Psoas muscle (tissue), 8 donors: ENCODE data around the gene NAPA. TPM values are rescaled to one million over a fixed set of nuclear protein-coding genes. Genes with fewer than 3 reads are reported as not detected.

ENCODE experiments used
- ATAC-seq, 4 donors: fragments of 200-7000 bp; cut with Tn5 transposase; one replicate each; pipeline ENCODE4 v1.9.1; 2020; ENCODE audit warnings: moderate library complexity in 3 of 4, mild to moderate bottlenecking in 2 of 4
- DNase-seq, 2 donors: peaks; one replicate each; pipeline ENCODE4 v3.0.0-alpha.2; 2020
- H3K27ac ChIP-seq: fragments of 200-600 bp; one replicate; pipeline ENCODE4 v1.8.0; 2022
- H3K27me3 ChIP-seq, 3 donors: fragments of 200-600 bp in 1 of 3; one replicate each; pipeline versions ENCODE4 v1.6.1 to v1.8.0; 2013 to 2022; ENCODE audit warnings: low read length in 2 of 3, mild to moderate bottlenecking in 2 of 3, moderate library complexity in 1 of 3; ENCODE audit not compliant: insufficient read depth in 3 of 3
- H3K36me3 ChIP-seq, 2 donors: fragments of 200-600 bp in 1 of 2; one replicate each; pipeline versions ENCODE4 v1.6.1 to v1.8.0; 2013 to 2022; ENCODE audit warnings: low read depth in 1 of 2, mild to moderate bottlenecking in 1 of 2, moderate library complexity in 1 of 2; ENCODE audit not compliant: insufficient read depth in 1 of 2
- H3K4me1 ChIP-seq: fragments of 200-600 bp; one replicate; pipeline ENCODE4 v1.8.0; 2022
- H3K4me3 ChIP-seq: fragments of 200-600 bp; one replicate; pipeline ENCODE4 v1.8.0; 2022; ENCODE audit warnings: mild to moderate bottlenecking
- H3K9me3 ChIP-seq: fragments of 200-600 bp; one replicate; pipeline ENCODE4 v1.8.0; 2022
- WGBS, 3 donors: extraction: QIAGEN DNeasy Blood & Tissue Kit; methylation state at CpG; one replicate each; pipeline versions ENCODE4 v1.1.6 to v1.1.7; 2013; 5-methylcytosine and 5-hydroxymethylcytosine counted together
- intact Hi-C, 2 donors: fragments of 100-400 bp; cut with DNase I; formaldehyde crosslinking; loops; one replicate each; pipeline versions ENCODE4 v1.11.0 to v1.14.2; 2022
- polyA plus RNA-seq, 3 donors: library from polyadenylated mRNA; stranded (reverse); fragments of 200-250 nt; gene quantifications; one replicate each; pipeline ENCODE4 v1.2.3, GENCODE V29; 2013
- total RNA-seq, 4 donors: library from RNA; stranded (reverse); fragmentation: NEBNext Ultra II Directional in 2 of 4; extraction: Animal tissue kit (Norgen Biotek cat#: 25700) in 2 of 4; gene quantifications; one replicate each; pipeline versions ENCODE4 v1.2.1 to v1.2.4, GENCODE V29; 2021 to 2023
- TF ChIP-seq, protein P1 (sequence below): fragments of 200-600 bp; IDR thresholded peaks from one replicate; pipeline ENCODE4 v1.8.0; 2022; ENCODE audit warnings: antibody characterized with exemption
- donor health status: healthy with polysubstance abuse.
- donor health status: DM: no; HTN: no; CAD: no; lungs with moderate emphysema.
- donor health status: Bipolar disorder and iron deficiency.
- donor health status: healthy.
- donor health status: DM: yes; HTN: yes; CAD: no.
- donor health status: DM: no; HTN: no; CAD: no.
- donor health status: DM: no; HTN: no; CAD: no.
- donor health status: DM: yes; HTN: yes; CAD: no.

NAPA gene
- total and polyA plus RNA-seq, 7 donors = 103 to 182 (median 124) TPM

DNA sequence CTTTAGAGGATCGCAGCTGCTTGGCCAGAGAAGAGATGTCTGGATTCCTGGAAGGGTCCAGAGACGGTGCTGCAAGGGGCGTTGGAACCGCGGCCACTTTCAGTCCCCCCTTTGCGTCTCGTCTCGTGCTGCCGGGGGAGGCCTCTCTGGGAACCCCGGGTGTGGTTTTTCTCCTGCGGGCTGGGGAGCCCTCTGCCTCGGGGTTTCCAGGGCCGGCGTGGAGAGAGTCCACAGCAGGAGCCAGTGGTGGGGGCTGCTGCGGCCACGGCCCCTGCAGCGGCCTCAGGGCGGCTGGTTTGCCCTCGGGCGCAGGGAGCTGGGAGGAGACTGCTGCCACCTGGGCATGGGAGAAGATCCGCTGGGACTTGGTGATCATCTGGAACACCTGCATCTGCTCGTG is 29.6 kb upstream of the NAPA start:
- intact Hi-C loops = no loop called here
- DNase-seq = no peak

DNA sequence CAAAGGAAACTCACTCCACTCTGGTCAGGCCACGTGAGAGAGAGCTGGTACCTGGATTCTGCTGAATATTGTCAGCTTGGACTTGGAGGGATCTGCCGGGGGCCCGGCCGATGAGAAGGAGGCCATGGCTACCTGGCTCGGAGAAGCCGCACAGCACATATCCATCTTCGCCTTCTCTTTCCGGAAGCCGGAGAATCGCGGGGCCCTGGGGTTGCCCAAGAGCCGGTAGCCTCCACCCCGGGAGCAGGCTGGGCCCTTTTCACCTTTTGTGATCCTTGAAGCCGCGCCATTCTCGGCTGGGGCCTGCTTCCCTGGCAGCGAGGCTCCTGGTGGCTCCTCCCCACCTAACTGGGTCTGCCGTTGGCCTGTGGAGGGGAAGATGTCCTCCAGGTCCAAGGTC is 29.2 kb upstream of the NAPA start:
- Histone ChIP-seq H3K27me3 (peaks cover 0 to 35% (median 16%) of the 10 kb centered on the region in 3 donors), H3K9me3 (no peaks in the 10 kb centered on the region), H3K4me1 (no peaks in the 10 kb centered on the region), H3K27ac (no peak overlapping the region), H3K4me3 (no peak overlapping the region), H3K36me3 (no peaks in the 10 kb centered on the region)
- no peak for ATAC-seq
- WGBS, 3 donors = 85 to 88% (median 86%) methylated on average over 17 to 18 of the region's 18 CpGs
- TF ChIP-seq, protein P1, sequence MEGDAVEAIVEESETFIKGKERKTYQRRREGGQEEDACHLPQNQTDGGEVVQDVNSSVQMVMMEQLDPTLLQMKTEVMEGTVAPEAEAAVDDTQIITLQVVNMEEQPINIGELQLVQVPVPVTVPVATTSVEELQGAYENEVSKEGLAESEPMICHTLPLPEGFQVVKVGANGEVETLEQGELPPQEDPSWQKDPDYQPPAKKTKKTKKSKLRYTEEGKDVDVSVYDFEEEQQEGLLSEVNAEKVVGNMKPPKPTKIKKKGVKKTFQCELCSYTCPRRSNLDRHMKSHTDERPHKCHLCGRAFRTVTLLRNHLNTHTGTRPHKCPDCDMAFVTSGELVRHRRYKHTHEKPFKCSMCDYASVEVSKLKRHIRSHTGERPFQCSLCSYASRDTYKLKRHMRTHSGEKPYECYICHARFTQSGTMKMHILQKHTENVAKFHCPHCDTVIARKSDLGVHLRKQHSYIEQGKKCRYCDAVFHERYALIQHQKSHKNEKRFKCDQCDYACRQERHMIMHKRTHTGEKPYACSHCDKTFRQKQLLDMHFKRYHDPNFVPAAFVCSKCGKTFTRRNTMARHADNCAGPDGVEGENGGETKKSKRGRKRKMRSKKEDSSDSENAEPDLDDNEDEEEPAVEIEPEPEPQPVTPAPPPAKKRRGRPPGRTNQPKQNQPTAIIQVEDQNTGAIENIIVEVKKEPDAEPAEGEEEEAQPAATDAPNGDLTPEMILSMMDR = no peak
- DNase-seq = no peak
- intact Hi-C loops = no loop called here

More for the DNA sequence above, 29.6 kb upstream of the NAPA start:
- ATAC-seq = no peak
- Histone ChIP-seq H3K27ac (no peak overlapping the region), H3K4me3 (no peak overlapping the region), H3K4me1 (no peaks in the 10 kb centered on the region), H3K36me3 (no peaks in the 10 kb centered on the region), H3K27me3 (peaks cover 0 to 35% (median 16%) of the 10 kb centered on the region in 3 donors), H3K9me3 (no peaks in the 10 kb centered on the region)
- TF ChIP-seq, protein P1 = no peak
- 79 to 84% (median 82%) methylated on average over 18 to 22 of the region's 22 CpGs for WGBS, 3 donors

DNA sequence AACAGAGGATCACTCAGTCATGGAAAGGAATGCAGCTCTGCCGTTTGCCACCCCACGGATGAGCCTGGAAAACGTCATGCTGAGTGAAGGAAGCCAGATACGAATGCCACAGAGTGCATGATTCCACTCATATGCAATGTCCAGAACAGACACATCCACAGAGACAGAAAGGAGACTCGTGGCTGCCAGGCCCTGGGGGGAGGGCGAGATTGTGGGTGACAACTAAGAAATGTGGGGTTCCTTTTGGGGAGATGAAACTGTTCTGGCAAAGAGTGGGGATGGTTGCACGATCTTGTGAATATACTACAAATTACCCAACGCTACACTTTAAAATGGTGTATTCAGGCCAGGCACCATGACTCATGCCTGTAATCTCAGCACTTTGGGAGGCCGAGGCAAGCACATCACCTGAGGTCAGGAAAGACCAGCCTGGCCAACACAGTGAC is 27.2 kb upstream of the NAPA start:
- Histone ChIP-seq H3K27ac (no peak overlapping the region), H3K9me3 (no peaks in the 10 kb centered on the region), H3K36me3 (no peaks in the 10 kb centered on the region), H3K4me1 (no peaks in the 10 kb centered on the region), H3K27me3 (peaks cover 0 to 29% (median 16%) of the 10 kb centered on the region in 3 donors), H3K4me3 (no peak overlapping the region)
- intact Hi-C loops = no loop called here
- TF ChIP-seq, protein P1 = no peak
- WGBS, 3 donors = 60 to 75% (median 70%) methylated on average over 9 of the region's 9 CpGs
- no peak for ATAC-seq
- no peak for DNase-seq

DNA sequence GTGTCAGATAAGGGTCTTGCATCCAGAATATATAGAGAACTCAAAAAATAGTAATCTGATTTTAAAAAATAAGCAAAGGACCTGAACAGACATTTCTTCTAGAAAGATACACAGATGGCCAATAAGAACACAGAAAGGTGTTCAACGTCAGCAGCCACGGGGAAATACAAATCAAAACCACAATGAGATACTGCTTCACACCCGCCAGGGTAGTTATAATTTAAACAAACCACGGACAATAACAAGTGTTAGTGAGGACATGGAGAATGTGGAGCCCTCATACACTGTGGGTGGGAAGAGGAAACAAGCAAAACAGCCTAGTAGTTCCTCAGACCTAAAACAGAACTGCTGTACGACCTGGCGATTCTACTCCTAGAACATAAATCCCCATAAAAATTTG is 26.7 kb upstream of the NAPA start:
- ATAC-seq = no peak

More for the DNA sequence above, 26.7 kb upstream of the NAPA start:
- Histone ChIP-seq H3K36me3 (no peaks in the 10 kb centered on the region), H3K4me1 (no peaks in the 10 kb centered on the region), H3K27me3 (peaks cover 0 to 25% (median 16%) of the 10 kb centered on the region in 3 donors), H3K27ac (no peak overlapping the region), H3K4me3 (no peak overlapping the region), H3K9me3 (no peaks in the 10 kb centered on the region)
- TF ChIP-seq, protein P1 = no peak
- WGBS, 3 donors = 77 to 87% (median 80%) methylated on average over 6 of the region's 6 CpGs
- intact Hi-C loops = no loop called here
- no peak for DNase-seq
